ENCODE measurements around the gene CENPX. TPM values are rescaled to one million over a fixed set of nuclear protein-coding genes. Genes with fewer than 3 reads are reported as not detected.

The CENPX gene
- total RNA-seq, 1 donor from 2014 or later = 109 TPM

DNA sequence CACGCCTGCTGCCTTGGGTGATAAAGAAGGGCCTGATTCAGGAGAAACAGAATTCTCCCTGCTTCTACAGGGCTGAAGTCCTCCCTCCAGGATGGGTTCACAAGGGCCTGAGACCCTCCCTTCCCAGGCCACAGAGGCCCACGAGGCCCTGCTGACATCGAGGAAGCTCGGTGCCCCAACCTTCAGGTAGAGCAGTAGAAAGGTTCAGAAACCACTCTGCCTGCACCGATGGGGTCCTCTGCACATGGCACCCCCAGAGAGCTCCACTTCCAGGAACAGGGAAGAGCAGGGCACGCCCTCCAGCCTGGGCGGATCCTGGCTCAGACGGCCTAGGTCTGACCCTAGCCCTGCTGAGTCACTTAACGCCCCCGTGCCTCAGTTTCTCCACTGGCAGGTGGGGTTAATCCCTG is 773 bp downstream of the CENPX start:
- H3K9me3 Mint-ChIP-seq = no peaks in the 10 kb centered on the region
- intact Hi-C loops (cut with micrococcal nuclease) = loop anchor here (2.0 to 10.0 kb wide), 6 partner anchors 45 to 695 kb away; partner anchors contain the start of genes DUS1L, FN3KRP, MAFG and P4HB
- DNase-seq (ENCODE audit: low spot score) = no peak
- no peaks in the 10 kb centered on the region for H3K27me3 Mint-ChIP-seq (ENCODE audit: insufficient read depth)
- H3K4me1 Mint-ChIP-seq (ENCODE audit: low read depth) = peaks cover 15% of the 10 kb centered on the region
- H3K4me3 Mint-ChIP-seq = peak overlapping the region; percentile 90
- peak overlapping the region; percentile 68 for H3K27ac Mint-ChIP-seq
- H3K36me3 Mint-ChIP-seq (ENCODE audit: low read depth) = peaks cover 3% of the 10 kb centered on the region

DNA sequence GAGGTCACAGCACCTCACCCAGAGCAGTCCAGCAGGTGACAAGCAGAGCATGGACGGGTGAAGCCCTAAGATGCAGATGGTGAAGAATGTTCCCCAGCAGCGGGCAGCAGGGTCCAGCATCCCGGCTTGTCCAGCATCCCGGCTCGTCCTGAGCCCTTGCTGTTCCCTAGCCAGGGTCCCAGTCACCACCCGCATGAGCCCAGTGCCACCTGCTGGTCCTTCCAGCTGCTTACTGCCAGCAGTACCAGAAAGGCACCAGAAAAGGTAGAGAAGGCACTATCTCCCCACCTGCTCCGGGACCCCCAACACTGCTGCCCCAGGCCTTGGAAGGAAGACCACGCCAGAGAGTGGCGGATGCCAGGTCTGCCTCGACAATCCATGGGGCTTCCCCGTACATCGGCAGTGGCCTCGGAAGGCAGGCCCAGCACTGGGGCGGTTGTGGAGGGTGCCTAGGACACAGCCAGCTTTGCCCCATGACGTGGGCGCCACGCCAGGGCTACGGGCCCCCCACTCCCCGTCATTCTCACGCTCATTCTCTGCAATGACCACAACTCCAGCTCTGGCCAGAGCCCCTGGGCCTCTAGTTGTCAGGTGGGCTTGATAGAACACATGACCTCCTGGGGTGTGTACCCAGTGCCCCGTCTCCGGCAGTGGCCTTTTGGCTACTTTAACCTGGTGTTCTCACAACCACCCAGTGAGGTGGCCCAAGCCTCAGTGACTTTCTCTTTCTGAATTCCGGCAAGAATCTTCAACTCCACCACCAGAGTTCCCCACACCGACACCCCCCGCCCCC is 1.4 kb downstream of the CENPX start:
- intact Hi-C loops (cut with micrococcal nuclease) = loop anchor here (5.0 to 10.0 kb wide), 3 partner anchors 46 to 309 kb away; partner anchors contain the start of genes DUS1L and SLC25A10
- H3K36me3 Mint-ChIP-seq (ENCODE audit: low read depth) = peaks cover 3% of the 10 kb centered on the region
- peak; percentile 31 for DNase-seq (ENCODE audit: low spot score)
- H3K9me3 Mint-ChIP-seq = no peaks in the 10 kb centered on the region
- peak overlapping the region; percentile 90 for H3K4me3 Mint-ChIP-seq
- H3K4me1 Mint-ChIP-seq (ENCODE audit: low read depth) = peaks cover 15% of the 10 kb centered on the region
- H3K27ac Mint-ChIP-seq = peak overlapping the region; percentile 68
- no peaks in the 10 kb centered on the region for H3K27me3 Mint-ChIP-seq (ENCODE audit: insufficient read depth)

DNA sequence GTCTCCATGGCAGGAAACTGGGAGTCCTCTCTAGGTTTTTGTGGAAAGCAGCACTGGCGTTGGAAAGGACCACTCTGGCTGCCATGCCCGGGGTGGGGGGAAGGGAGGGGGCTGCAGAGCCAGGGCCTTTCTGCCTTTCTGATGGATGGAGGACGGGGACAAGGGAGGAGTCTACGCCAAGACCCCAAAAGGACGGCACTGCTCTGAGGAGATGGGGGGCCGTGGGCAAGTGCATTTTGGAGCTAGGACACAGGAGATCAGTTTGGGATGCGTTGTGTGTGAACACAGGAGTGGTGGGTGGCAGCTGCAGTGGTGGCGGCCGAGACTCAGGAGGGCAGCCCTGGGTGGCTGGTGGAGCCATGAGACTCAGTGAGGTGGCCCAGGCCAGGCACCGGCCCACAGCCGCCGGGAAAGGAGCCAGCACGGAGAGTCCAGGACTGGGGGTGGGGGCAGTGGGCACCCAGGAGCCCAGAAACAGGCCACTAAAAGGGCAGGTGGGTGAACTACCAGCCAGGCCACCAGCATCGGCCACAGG is 2.0 kb downstream of the CENPX start:
- H3K9me3 Mint-ChIP-seq = no peaks in the 10 kb centered on the region
- H3K27ac Mint-ChIP-seq = no peak overlapping the region
- peaks cover 15% of the 10 kb centered on the region for H3K4me1 Mint-ChIP-seq (ENCODE audit: low read depth)
- H3K4me3 Mint-ChIP-seq = peak overlapping the region; percentile 30
- H3K27me3 Mint-ChIP-seq (ENCODE audit: insufficient read depth) = no peaks in the 10 kb centered on the region
- intact Hi-C loops (cut with micrococcal nuclease) = loop anchor here (1.0 to 10.0 kb wide), 4 partner anchors 47 to 308 kb away; partner anchors contain the start of genes DUS1L and SLC25A10
- no peak for DNase-seq (ENCODE audit: low spot score)
- H3K36me3 Mint-ChIP-seq (ENCODE audit: low read depth) = peaks cover 3% of the 10 kb centered on the region

DNA sequence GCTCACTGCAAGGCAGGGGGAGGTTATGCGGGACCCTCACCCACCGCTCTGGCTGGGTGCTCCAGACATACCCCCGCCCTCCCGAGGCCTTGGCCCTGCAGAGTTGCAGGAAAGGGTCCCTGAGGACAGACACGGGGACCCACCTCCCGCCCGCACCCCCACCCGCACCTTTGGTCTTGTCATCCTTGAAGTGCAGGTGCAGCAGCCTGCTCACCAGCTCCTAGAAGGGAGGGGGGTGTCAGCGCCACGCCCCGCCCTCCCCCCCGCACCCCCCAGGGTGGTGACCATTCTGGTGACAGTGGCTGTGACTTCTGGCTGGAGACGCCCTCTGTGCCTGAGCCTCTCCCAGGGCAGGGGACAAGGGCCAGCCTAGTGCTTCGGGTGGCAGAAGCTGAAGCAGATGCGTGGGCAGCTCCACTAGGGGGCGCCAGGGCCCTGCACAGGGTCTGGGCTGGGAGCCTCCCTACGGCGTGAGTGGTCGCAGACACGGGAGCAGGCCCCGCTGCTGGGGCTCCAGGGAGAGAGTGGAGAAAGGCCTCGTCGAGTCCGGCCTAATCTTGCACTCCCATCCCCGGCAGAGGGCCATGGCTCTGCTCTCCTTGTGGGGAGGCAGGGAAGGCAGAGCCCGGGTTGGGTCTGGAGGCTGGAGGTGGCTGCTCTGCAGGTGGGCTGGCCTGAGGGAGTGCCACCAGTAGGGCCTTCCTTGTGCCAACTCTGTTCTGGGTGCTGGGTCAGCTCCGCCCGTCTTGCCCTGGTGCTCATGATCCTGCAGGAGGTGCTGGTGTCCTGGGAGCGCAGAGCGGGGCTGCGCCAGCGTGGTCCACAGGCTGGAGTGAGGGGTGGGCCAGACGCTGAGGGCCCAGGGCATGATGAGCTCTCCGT is 2.7 kb downstream of the CENPX start:
- no peak overlapping the region for H3K27ac Mint-ChIP-seq
- intact Hi-C loops (cut with micrococcal nuclease) = loop anchor here (1.0 to 10.0 kb wide), 4 partner anchors 47 to 308 kb away; partner anchors contain the start of genes DUS1L and SLC25A10
- peak overlapping the region; percentile 30 for H3K4me3 Mint-ChIP-seq

DNA sequence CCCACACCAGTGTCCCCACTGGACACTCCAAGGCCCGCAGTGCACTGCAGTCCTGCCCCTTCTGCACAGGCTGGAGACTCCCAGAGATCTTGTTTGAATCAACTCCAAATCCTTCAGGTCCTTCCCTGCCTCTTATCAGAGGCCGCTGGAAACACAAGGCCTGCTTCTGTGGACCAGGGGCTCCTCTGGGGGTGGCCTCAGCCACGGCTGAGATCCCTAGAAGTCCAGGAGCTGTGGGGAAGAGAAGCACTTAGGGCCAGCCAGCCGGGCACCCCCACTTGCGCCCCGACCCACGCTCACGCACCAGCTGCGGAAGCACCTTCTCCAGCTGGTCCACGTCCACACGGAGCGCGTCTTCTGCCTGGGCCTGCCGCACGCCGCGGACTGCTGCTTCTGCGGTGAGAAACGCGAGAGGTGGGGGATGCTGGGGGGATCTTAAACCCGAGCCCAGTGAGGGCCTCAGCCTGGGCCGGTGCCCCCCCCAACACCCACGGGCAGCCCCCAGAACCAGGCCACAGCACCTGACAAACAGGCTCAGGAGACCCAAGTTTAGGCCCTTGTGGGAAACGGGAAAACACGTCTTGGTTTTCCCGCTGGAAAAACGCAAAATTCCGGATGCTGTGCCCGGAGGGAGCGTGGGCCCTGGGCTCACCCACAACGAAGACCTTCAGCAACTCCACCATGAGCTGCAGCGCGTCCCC is 3.5 kb downstream of the CENPX start:
- no peaks in the 10 kb centered on the region for H3K27me3 Mint-ChIP-seq (ENCODE audit: insufficient read depth)
- intact Hi-C loops (cut with micrococcal nuclease) = no loop called here
- H3K36me3 Mint-ChIP-seq (ENCODE audit: low read depth) = peaks cover 3% of the 10 kb centered on the region
- no peaks in the 10 kb centered on the region for H3K9me3 Mint-ChIP-seq
- no peak overlapping the region for H3K27ac Mint-ChIP-seq
- H3K4me3 Mint-ChIP-seq = no peak overlapping the region
- H3K4me1 Mint-ChIP-seq (ENCODE audit: low read depth) = peaks cover 14% of the 10 kb centered on the region
- no peak for DNase-seq (ENCODE audit: low spot score)

More for the DNA sequence above, 2.7 kb downstream of the CENPX start:
- H3K36me3 Mint-ChIP-seq (ENCODE audit: low read depth) = peaks cover 3% of the 10 kb centered on the region
- peak; percentile 57 for DNase-seq (ENCODE audit: low spot score)
- no peaks in the 10 kb centered on the region for H3K9me3 Mint-ChIP-seq
- H3K27me3 Mint-ChIP-seq (ENCODE audit: insufficient read depth) = no peaks in the 10 kb centered on the region
- H3K4me1 Mint-ChIP-seq (ENCODE audit: low read depth) = peaks cover 15% of the 10 kb centered on the region

DNA sequence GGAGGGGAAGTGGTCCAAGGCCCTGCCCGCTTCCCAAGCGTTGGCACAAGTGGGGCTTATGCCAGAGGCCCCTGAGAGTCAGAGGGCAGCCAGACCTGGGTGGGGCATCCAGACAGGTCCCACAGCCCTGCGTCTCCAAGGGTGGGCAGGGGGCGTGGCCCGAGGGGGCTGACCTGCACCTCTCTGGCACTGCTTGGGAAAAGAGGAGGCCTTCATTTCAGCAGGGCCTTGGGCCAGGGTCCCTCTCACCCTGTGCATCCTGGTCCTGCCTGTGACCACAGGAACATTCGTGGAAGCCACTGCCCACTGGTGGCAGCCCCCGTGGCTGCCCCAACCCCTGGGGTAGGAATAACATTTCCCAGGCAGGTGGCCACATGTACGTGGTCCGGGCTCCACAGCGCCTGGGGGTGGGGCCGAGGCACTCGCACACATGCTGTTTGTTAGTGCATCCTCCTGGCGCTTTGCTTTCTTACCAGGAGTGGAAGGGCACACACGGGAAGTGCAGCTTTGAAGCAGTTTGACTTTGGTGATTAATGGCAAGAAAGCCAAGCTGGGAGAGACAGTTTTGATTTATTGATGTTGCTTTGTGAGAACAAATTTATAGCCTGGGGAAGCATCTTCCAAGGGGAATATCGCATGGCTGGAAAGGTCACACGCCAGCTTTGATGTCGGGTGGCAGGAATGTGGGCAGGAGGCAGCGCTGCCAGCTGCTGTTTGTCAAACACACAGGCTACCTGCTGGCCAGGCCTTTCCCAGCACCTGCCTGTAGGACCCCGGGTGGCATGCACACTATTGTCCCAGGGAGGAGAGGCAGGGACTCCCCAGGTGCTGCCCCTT is 4.3 kb downstream of the CENPX start:
- DNase-seq (ENCODE audit: low spot score) = no peak
- H3K9me3 Mint-ChIP-seq = no peaks in the 10 kb centered on the region
- no peak overlapping the region for H3K4me3 Mint-ChIP-seq
- no peaks in the 10 kb centered on the region for H3K27me3 Mint-ChIP-seq (ENCODE audit: insufficient read depth)
- H3K4me1 Mint-ChIP-seq (ENCODE audit: low read depth) = peaks cover 9% of the 10 kb centered on the region
- intact Hi-C loops (cut with micrococcal nuclease) = no loop called here
- H3K36me3 Mint-ChIP-seq (ENCODE audit: low read depth) = peaks cover 2% of the 10 kb centered on the region
- H3K27ac Mint-ChIP-seq = no peak overlapping the region

DNA sequence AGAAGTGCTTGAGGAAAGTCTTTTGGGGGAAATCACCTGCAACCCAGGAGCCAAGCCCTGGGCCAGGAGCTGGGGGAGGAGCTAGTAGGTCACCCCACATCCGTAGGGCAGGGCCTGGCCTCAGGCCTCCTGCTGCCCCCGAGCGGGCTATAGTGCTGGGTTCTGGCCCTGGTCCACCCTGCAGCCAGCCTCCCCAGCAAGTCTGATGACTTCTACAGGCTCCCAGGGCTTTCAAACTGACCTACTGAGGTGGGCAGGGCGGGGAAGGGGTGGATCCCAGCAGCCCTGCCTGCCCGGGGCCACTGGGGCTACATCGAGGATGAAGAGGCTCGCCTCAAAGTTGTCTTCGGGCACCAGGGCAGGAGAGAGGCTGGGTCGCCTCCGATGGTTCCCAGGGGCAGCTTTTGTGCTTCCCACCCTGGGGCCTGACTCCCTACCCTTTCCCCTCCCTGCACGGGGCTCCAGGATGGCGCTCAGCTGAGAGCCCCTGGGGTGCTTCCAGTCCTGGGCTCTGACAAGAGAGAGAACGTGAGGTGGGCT is 5.0 kb downstream of the CENPX start:
- Mint-ChIP-seq H3K27me3 (ENCODE audit: insufficient read depth) (no peaks in the 10 kb centered on the region), H3K4me3 (no peak overlapping the region), H3K9me3 (no peaks in the 10 kb centered on the region), H3K4me1 (ENCODE audit: low read depth) (peaks cover 9% of the 10 kb centered on the region), H3K27ac (no peak overlapping the region), H3K36me3 (ENCODE audit: low read depth) (peaks cover 2% of the 10 kb centered on the region)
- intact Hi-C loops (cut with micrococcal nuclease) = no loop called here
- DNase-seq (ENCODE audit: low spot score) = no peak

DNA sequence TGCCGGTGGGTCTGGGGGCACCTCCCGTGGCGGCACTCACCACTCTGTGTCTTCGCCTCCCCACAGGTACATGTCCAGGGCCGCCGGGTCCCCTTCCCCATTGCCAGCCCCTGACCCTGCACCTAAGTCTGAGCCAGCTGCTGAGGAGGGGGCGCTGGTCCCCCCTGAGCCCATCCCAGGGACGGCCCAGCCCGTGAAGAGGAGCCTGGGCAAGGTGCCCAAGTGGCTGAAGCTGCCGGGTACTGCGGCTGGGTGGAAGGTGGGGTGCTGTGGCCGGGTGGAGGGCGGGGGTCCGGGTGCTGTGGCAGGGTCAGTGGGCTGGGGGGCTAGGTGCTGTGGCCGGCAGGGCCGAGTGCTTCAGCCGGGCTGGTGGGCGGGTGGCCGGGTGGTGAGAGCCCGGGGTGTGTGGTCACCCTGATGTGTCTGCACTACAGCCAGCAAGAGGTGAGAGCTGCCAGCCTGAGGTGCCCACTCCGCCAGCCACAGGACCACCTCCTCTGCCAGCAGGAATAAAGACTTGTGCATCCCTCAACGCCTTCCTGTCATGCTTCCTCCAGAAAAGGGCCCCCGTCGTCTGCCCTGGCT is 5.7 kb downstream of the CENPX start:
- Mint-ChIP-seq H3K27ac (no peak overlapping the region), H3K9me3 (no peaks in the 10 kb centered on the region), H3K4me1 (ENCODE audit: low read depth) (peaks cover 9% of the 10 kb centered on the region), H3K27me3 (ENCODE audit: insufficient read depth) (no peaks in the 10 kb centered on the region), H3K4me3 (no peak overlapping the region), H3K36me3 (ENCODE audit: low read depth) (peaks cover 2% of the 10 kb centered on the region)
- DNase-seq (ENCODE audit: low spot score) = no peak
- intact Hi-C loops (cut with micrococcal nuclease) = no loop called here

DNA sequence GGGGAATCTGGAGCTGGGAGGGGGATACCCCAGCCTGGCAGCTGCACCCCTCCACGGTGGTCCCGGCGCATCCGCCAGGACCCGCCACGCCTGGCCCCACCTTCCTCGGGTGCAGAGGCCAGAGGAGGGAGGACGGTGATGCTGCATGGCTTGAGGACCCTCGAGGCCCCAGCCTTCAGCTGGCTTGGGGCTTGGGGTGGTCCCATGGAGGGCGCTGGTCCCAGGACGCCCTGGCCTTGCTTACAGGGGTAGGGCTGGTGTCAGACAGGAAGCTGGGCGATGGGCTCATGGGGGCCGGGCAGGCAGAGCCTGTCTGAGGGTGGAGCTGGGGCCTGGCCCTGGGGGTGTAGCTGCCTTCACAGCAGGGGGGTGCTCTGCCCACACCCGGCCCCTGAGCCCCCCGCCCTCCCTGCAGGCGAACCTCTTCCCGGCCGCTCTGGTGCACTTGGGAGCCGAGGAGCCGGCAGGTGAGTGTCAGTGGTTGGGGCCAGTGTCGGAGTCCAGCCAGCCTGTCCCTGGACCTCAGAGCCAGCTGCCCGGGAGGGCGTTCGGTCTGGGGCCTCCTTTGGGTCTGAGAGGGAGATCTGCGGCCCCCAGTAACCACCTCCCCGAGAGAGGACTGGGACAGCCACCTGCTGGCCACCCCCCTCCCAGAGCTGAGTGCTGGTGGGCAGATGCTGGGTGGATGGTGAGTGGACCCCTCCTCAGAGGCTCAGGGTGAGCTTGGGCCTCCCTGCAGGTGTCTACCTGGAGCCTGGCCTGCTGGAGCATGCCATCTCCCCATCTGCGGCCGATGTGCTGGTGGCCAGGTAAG is 6.4 kb downstream of the CENPX start:
- no peak overlapping the region for H3K4me3 Mint-ChIP-seq
- peaks cover 2% of the 10 kb centered on the region for H3K4me1 Mint-ChIP-seq (ENCODE audit: low read depth)
- H3K36me3 Mint-ChIP-seq (ENCODE audit: low read depth) = peaks cover 2% of the 10 kb centered on the region
- no peak overlapping the region for H3K27ac Mint-ChIP-seq
- no peak for DNase-seq (ENCODE audit: low spot score)
- intact Hi-C loops (cut with micrococcal nuclease) = no loop called here
- H3K9me3 Mint-ChIP-seq = no peaks in the 10 kb centered on the region
- H3K27me3 Mint-ChIP-seq (ENCODE audit: insufficient read depth) = no peaks in the 10 kb centered on the region

DNA sequence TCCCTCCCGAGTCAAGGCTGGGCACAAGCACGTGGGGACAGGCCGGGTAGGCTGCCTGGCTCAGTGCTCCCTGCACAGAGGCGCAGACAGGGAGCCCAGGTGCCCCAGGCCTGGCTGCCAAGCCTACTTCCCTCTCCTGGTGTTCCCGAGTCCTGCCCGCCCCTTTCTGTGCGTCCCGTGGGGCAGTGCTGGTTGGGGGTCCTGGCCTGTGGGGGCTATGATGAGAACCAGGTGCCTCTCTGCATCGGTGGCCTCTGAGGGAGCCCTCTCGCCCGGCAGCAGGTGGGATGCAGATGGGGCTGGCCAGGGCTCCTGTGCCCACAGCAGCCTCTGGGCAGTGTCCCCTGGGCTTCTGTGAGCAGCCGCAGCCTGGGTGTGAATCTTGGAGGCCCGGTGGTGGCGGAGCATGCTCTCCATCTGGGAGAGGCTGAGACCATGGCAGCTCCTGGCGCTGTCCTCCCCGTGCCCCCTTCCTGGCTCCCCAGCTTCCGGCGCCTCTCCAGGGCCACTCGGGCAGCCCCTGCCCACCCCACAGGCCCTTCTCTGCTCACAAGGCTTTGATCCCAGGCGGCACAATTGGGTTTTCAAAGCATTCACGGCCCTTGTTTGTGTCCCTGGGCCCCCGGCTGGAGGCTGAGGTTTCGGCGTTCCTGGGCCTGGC is 7.2 kb downstream of the CENPX start:
- Mint-ChIP-seq H3K4me1 (ENCODE audit: low read depth) (no peaks in the 10 kb centered on the region), H3K36me3 (ENCODE audit: low read depth) (peaks cover 2% of the 10 kb centered on the region), H3K27me3 (ENCODE audit: insufficient read depth) (no peaks in the 10 kb centered on the region), H3K9me3 (no peaks in the 10 kb centered on the region), H3K27ac (no peak overlapping the region), H3K4me3 (no peak overlapping the region)
- intact Hi-C loops (cut with micrococcal nuclease) = no loop called here
- DNase-seq (ENCODE audit: low spot score) = no peak

All from activated T-helper 1 cell treated with anti-CD3 and anti-CD28 coated beads, Interleukin-12 subunit alpha, Interleukin-12 subunit beta, Interleukin-2, Interleukin-4 antibody, amounts not matched to agents 30 ng/mL and 10 ng/mL and 1 ng/mL, durations not matched to agents 14 hours and 24 hours and 36 hours (primary cell).